ENCODE data around the gene ZNF518B. TPM values are rescaled to one million over a fixed set of nuclear protein-coding genes. Genes with fewer than 3 reads are reported as not detected.

ZNF518B gene
- total RNA-seq, 1 experiment from 2014 or later = 18.4 TPM

- no peak for TF ChIP-seq GABPB1 (CRISPR knock-in tag; IDR thresholded peaks at IDR 0.05)
- no peak for TF ChIP-seq EMX1 (CRISPR knock-in tag; IDR thresholded peaks at IDR 0.05)
- no peak for TF ChIP-seq SP1 (CRISPR knock-in tag; conservative IDR thresholded peaks at IDR 0.05)
- TF ChIP-seq NR1H2 (CRISPR knock-in tag; IDR thresholded peaks at IDR 0.05) = no peak
- peak; percentile 95 for TF ChIP-seq HMGXB4 (CRISPR knock-in tag; IDR thresholded peaks at IDR 0.05)
- no peak for TF ChIP-seq ZNF396 (CRISPR knock-in tag; IDR thresholded peaks at IDR 0.05; ENCODE audit: borderline replicate concordance)
- TF ChIP-seq FOXP4 (CRISPR knock-in tag; IDR thresholded peaks at IDR 0.05) = peak; percentile 27; the same call in 1 of the 2 replicates
- TF ChIP-seq CBFB (CRISPR knock-in tag; IDR thresholded peaks at IDR 0.05; ENCODE audit: low read depth) = no peak
Measured at GRCh38 chr4:10461091-10461849, 4.0 kb upstream of the ZNF518B start (continued).

DNA sequence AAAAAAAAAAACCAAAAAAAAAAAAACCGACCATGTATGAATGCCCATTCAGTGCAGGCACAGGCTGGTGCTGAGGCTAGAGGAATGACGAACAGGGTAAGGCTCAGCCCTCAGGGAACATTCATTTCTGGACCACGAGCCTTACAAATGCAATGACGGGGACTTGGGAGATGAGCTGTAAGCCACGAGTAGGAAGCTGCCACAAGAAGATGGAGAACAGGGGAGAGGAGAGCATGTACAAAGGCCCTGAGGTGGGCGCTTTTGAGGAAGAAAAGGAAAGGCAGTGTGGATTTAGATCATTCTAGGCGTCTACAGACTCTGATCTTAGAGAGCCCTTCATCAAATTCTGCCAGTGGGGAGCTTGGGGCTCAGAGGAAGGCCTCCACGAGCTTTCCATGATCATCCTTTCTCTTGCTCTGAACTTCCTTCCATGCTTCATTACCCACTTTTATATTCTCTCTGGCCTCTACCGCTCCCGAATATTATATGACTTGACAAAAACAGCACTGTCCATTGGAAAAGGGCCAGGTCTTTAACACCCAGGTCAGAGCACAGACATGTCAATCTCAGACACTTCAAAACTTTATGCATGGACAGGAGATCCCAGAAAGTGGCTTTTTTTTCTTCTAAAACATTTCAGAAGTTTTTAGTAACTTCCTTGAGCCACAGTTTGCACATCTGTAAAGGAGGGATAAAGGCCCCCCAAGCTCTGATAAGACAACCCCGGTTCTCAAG lies 3.3 kb upstream of the ZNF518B start:
- Mint-ChIP-seq H3K27me3 (ENCODE audit: low read depth) (peaks cover 92% of the 10 kb centered on the region), H3K36me3 (no peaks in the 10 kb centered on the region), H3K4me1 (peaks cover 24% of the 10 kb centered on the region), H3K4me3 (peak overlapping the region; percentile 18), H3K9me3 (no peaks in the 10 kb centered on the region), H3K27ac (no peak overlapping the region)
- ATAC-seq (no peak), DNase-seq (ENCODE audit: low spot score) (no peak)
- ChIA-PET CTCF (interaction anchor here (0.6 to 2.2 kb wide), 39 partner anchors 8 to 1454 kb away, joined by 3 to 47 read pairs (median 5); no protein-coding TSS in a partner anchor), POLR2A (no interaction called here)
- TF ChIP-seq RORB (CRISPR knock-in tag; IDR thresholded peaks at IDR 0.05) (no peak), FOXJ3 (CRISPR knock-in tag; IDR thresholded peaks at IDR 0.05; ENCODE audit: borderline replicate concordance) (no peak), ZNF281 (CRISPR knock-in tag; IDR thresholded peaks at IDR 0.05) (no peak), JAZF1 (CRISPR knock-in tag; IDR thresholded peaks at IDR 0.05) (no peak), SOX15 (CRISPR knock-in tag; IDR thresholded peaks at IDR 0.05) (no peak), ATF6 (CRISPR knock-in tag; IDR thresholded peaks at IDR 0.05) (no peak), ZNF138 (CRISPR knock-in tag; conservative IDR thresholded peaks at IDR 0.05) (no peak), GRHL2 (CRISPR knock-in tag; IDR thresholded peaks at IDR 0.05; ENCODE audit: insufficient replicate concordance, severe bottlenecking) (no peak), USF1 (CRISPR knock-in tag; IDR thresholded peaks at IDR 0.05) (no peak)
- TF ChIP-seq, protein P1, sequence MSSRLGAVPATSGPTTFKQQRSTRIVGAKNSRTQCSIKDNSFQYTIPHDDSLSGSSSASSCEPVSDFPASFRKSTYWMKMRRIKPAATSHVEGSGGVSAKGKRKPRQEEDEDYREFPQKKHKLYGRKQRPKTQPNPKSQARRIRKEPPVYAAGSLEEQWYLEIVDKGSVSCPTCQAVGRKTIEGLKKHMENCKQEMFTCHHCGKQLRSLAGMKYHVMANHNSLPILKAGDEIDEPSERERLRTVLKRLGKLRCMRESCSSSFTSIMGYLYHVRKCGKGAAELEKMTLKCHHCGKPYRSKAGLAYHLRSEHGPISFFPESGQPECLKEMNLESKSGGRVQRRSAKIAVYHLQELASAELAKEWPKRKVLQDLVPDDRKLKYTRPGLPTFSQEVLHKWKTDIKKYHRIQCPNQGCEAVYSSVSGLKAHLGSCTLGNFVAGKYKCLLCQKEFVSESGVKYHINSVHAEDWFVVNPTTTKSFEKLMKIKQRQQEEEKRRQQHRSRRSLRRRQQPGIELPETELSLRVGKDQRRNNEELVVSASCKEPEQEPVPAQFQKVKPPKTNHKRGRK (CRISPR knock-in tag; IDR thresholded peaks at IDR 0.05; ENCODE audit: borderline replicate concordance) = no peak
